Measurements from ENCODE around the gene GALK2.

DNA sequence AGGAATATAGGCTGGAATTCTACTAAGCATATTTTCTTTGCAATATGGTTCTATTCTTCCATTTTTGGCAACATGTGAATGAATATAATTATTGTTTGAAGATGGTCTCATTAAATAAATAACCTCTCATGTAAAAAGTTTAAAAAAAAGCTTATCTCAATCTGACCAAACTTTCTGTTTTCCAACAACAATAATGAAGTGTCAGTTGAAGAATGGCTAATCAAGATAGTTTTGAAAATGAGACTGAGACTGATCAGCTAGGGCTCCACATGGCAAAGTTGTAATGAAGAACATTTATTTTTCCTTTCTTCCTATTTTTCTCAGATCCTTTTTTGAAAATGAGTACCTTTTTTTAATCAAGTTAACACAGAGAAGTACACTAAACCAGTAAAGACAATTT, 117.4 kb downstream of the GALK2 start:
- TF ChIP-seq, protein P1, sequence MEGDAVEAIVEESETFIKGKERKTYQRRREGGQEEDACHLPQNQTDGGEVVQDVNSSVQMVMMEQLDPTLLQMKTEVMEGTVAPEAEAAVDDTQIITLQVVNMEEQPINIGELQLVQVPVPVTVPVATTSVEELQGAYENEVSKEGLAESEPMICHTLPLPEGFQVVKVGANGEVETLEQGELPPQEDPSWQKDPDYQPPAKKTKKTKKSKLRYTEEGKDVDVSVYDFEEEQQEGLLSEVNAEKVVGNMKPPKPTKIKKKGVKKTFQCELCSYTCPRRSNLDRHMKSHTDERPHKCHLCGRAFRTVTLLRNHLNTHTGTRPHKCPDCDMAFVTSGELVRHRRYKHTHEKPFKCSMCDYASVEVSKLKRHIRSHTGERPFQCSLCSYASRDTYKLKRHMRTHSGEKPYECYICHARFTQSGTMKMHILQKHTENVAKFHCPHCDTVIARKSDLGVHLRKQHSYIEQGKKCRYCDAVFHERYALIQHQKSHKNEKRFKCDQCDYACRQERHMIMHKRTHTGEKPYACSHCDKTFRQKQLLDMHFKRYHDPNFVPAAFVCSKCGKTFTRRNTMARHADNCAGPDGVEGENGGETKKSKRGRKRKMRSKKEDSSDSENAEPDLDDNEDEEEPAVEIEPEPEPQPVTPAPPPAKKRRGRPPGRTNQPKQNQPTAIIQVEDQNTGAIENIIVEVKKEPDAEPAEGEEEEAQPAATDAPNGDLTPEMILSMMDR (IDR thresholded peaks at IDR 0.05), result no peak
- no peak for TF ChIP-seq POLR2A (IDR thresholded peaks at IDR 0.05)
